Neural cell (in vitro differentiated cells): ENCODE results near the gene PGBD5.

Experiments
- CTCF ChIP-seq: fragments of 450-650 bp; IDR thresholded peaks from 2 replicates; pipeline ENCODE4 v1.5.1; 2014; ENCODE audit warnings: antibody characterized with exemption, mild to moderate bottlenecking, moderate library complexity; ENCODE audit not compliant: poor library complexity, severe bottlenecking
- EP300 ChIP-seq: fragments of 450-650 bp; conservative IDR thresholded peaks from 2 replicates; pipeline ENCODE4 v1.6.1; 2014; ENCODE audit warnings: antibody characterized with exemption, mild to moderate bottlenecking, moderate library complexity; ENCODE audit not compliant: poor library complexity, severe bottlenecking
- EZH2 ChIP-seq: fragments of 200-600, 300-800 bp; shearing (Covaris generic), sonication (generic); IDR thresholded peaks from 2 replicates; pipeline ENCODE4 v1.6.1; 2014; ENCODE audit warnings: antibody characterized with exemption, low read length, borderline replicate concordance, mild to moderate bottlenecking; ENCODE audit not compliant: insufficient read depth, poor library complexity, severe bottlenecking
- MXI1 ChIP-seq: fragments of 450-650 bp; conservative IDR thresholded peaks from 2 replicates; pipeline ENCODE4 v1.6.1; 2014; ENCODE audit warnings: antibody characterized with exemption, mild to moderate bottlenecking; ENCODE audit not compliant: poor library complexity, severe bottlenecking
- POLR2AphosphoS5 ChIP-seq: IDR thresholded peaks from 2 replicates; pipeline ENCODE4 v1.6.1; 2012
- RAD21 ChIP-seq: fragments of 450-650 bp; conservative IDR thresholded peaks from 2 replicates; pipeline ENCODE4 v1.6.1; 2014; ENCODE audit warnings: antibody characterized with exemption, mild to moderate bottlenecking, moderate library complexity
- REST ChIP-seq: IDR thresholded peaks from 2 replicates; pipeline ENCODE4 v1.6.1; 2012; ENCODE audit warnings: borderline replicate concordance
- SMC3 ChIP-seq: fragments of 450-650 bp; conservative IDR thresholded peaks from 2 replicates; pipeline ENCODE4 v1.6.1; 2014; ENCODE audit warnings: antibody characterized with exemption, mild to moderate bottlenecking, moderate library complexity; ENCODE audit not compliant: poor library complexity
- TAF1 ChIP-seq: IDR thresholded peaks from 2 replicates; pipeline ENCODE4 v1.6.1; 2012; ENCODE audit warnings: low read depth

GRCh38 chr1:230282157-230282556 is 144.0 kb downstream of the PGBD5 start:
- no peak for TF ChIP-seq CTCF
- no peak for TF ChIP-seq SMC3
- TF ChIP-seq TAF1, result no peak
- no peak for TF ChIP-seq EP300
- TF ChIP-seq EZH2, result no peak
- no peak for TF ChIP-seq REST
- no peak for TF ChIP-seq MXI1
- no peak for TF ChIP-seq RAD21
- no peak for TF ChIP-seq POLR2AphosphoS5
